GM18499 (cell line): ENCODE data around the gene CFAP46.

Source experiments
- ATAC-seq: cut with Tn5 transposase; IDR thresholded peaks from one replicate; pipeline ENCODE4 v1.9.1; 2021; ENCODE audit warnings: moderate number of reproducible peaks; ENCODE audit not compliant: insufficient read depth, unreplicated experiment

CFAP46 gene

DNA sequence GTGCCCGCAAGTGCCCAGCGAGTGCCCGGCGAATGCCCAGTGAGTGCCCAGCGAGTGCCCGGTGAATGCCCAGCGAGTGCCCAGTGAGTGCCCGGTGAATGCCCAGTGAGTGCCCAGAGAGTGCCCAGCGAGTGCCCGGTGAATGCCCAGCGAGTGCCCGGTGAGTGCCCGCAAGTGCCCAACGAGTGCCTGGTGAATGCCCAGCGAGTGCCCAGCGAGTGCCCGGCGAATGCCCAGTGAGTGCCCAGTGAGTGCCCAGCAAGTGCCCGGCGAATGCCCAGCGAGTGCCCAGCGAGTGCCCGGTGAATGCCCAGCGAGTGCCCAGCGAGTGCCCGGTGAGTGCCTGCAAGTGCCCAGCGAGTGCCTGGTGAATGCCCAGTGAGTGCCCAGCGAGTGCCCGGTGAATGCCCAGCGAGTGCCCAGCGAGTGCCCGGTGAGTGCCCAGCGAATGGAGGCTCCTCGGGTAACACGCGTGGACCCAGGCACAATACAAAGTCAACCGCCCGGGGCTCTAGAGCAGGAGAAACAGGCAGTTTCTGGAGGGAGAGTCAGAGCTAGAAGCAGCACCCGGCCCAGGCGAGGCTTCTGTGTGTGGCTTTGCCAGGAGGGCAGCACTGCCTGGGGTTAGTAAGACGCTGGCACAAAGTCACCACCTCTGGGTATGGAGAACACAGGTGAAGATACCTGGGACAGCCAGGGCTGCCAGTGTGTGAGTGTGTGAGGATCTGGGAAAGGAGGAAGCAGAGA, 38.2 kb upstream of the CFAP46 start:
- no peak for ATAC-seq

DNA sequence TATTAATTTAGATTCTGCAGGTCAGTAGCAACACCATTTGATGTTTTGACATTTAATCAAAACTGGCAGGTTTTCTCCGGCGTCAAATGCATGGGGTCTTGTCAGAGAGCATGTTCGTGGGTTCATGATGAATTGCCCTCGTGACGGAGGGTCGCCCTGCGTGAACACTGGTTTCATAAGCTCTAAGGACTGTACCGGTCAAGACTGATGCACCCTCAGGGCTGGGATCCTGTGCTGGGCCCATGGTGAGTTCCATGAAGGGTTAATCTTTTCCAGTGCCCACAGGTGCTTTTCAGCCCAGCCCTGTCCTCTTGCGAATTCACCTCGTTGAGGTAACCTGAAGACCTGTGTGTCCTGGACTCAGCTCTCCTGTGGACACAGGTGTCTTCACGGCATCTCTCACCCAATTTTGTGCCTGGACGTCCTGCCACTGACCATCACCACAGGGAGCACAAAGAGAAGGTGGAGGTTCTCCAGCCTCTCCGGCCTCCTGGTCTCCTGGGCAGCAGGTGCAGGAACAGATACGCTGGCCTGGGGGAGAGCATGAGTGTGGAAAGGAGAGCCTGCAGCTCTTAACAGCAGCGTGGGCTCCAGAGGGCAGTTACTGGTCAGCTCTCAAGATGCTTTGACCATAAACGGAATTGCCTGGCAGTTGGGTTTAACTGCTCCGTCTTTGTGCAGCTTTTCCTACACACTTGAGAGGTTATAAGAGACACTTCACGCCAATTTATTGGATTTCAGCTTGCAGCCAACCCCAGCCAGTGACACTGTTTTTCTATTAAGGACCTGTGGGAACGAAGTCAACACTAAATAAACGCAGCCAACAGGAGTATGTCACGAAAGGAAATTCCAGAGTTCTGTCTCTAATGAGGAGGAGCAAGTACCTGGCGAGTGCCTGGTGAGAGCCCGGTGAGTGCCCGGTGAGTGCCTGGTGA, 37.4 kb upstream of the CFAP46 start:
- ATAC-seq: no peak

DNA sequence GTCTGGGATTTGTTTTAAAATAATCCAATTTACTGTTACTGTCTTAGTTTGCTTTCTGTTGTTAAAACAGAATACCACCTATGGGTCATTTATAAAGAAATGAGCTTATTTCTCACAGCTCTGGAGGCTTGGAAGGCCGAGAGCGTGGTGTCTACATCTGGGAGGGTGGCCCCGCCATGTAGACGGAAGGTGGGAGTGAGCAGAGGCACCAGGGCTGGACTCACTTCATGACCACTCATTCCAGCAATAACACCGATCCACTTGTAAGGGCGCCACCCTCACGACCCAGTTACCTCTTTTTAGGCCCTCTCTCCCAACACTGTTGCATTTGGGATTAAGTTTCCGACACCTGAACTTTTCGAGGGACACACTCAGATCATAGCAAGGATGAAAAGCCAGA, 36.2 kb upstream of the CFAP46 start:
- no peak for ATAC-seq

DNA sequence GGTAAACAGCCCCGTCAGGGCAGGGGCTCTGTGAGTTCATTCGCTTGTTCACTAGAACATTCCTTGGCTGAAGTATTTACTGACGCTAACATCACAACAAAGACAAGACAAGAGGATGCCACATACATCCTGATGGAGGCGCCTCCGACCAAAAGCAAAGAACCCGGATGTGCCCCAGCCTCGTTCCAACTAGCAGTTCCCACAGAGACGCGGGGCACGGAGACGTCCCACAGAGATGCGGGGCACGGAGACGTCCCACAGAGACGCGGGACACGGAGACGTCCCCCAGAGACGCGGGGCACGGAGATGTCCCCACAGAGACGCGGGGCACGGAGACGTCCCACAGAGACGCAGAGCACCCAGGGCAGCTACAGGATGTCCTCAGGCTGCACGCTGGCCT, 35.4 kb upstream of the CFAP46 start:
- no peak for ATAC-seq

DNA sequence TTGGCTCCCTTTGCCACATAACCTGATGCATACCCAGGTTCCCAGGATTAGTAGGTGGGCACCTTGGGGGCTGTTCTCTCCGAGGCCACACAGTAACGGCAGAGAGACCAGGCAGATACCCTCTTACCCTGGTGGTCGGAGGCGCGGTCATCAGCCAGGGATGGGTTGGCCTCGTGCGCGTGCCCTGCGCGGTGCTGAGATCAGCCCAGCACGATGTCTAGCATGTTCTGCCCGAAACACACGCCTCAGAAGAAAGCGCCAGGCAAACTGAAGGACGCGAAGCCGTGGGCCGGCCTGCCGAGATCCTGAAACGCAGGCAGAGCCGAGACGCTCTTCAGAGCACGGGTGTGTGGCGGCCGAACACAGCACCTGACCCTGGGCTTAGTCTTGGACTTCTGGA, 34.7 kb upstream of the CFAP46 start:
- ATAC-seq: no peak

DNA sequence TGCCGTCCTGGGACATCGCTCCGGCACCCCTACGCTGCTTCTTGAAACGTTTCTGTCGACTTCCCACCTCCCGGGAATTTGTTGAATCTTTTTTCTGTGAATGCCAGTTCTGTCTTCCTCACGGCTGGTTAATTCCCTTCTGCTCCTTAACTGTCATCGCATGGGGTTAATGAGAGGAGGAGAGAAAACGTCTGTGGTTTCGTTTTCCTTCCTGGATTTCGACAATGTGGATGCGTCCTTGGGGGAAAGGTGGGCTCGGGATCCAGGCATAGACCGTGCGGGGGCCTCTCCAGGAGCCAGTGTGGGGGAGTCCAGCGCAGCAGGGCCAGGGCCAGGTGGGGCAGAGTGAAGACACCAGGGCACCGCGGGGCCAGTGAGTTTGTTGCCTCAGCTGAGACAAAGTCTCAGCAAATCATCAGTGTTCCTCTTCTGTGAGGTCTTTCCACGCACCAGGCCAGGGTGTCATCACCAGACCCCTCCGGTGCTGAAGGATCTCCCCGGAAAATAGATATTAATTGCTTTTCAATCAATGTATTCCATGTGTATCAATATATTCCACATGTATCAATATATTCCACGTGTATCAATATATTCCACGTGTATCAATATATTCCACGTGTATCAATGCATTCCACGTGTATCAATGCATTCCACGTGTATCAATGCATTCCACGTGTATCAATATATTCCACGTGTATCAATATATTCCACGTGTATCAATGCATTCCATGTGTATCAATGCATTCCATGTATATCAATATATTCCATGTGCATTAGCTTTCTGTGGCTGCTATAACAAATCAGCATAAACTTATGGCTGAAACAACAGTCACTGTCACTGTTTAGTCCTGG, 33.7 kb upstream of the CFAP46 start:
- ATAC-seq: no peak

DNA sequence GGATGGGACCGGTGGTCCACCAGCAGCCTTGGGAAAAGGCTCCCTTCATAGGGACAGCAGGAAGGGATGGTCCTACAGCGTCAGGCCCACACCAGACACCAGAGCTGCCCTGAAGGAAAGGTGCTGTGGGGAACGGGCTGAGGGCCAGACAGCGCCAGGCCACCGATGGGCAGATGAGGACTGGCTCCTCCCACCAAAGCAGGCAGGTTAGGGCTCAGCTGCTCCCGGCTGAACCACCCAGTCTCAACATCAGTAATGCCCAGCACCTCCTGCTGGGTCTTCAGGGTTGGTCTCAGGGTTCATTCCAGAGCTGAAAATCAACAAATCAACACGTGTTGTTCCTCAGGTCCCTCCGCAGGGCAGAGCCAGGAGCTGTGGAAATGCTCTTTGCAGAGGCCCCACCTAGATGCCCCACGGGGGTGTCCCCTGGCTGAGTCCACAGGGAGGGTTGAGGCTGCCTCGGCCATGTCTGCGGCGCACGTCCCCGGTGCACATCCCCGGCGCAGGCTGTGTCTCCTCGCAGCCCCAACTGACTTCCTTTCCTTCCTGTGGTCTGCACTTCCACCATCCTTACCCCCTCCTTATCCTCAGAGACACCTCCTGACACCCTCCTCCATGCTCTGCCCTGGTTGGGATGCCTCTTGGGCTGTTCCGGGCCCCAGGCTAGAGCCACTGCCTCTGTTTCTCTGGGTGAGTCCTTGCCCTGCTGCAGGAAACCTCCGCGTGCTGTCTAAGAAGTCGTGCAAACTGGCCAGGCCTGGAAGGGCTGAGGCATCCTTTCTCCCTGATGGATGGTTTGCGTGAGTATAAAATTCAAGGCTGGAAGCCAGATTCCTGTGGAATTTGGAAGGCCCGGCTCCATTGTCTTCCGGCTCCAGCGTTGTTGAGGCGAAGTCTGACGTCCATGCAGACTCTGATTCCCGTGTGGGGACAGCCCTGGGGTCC, 32.8 kb upstream of the CFAP46 start:
- ATAC-seq: no peak

DNA sequence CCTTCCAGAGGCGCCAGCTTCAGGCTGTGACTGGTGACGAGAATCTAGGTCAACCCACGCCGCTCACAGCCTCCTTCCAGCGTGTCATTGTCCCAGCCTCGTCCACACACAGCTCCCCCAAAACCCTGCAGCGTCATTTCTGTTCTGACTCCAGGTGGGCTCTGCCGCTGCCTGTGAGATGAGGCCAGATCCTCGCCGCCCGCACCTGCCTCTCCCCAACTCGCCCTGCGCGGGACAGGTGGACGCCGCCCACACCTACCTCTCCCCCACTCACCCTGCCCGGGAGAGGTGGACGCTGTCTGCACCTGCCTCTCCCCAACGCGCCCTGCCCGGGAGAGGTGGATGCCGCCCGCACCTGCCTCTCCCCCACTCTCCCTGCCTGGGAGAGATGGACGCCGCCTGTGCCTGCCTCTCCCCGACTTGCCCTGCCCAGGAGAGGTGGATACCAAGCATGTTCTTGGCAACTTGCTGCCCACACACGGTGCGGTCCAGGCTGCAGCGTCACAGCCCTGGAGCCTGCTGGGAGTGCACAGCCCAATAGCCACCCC, 32.0 kb upstream of the CFAP46 start:
- no peak for ATAC-seq

DNA sequence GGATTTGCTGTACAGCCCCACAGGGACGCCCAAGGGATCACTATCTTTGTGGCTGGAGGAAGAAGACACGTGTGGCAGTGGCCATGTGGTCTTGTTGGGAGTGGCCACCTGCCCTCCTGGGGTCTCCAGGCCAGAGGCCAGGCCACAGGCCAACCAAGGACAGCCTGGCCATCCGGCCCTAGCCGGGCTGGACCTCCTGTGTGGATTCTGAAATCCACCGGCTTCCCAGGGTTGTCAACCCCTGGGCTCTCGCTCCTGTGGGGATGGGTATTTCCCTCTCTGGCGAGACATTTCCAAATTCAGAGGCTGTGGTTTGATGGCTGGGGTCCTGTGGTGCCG, 31.5 kb upstream of the CFAP46 start:
- ATAC-seq: no peak

DNA sequence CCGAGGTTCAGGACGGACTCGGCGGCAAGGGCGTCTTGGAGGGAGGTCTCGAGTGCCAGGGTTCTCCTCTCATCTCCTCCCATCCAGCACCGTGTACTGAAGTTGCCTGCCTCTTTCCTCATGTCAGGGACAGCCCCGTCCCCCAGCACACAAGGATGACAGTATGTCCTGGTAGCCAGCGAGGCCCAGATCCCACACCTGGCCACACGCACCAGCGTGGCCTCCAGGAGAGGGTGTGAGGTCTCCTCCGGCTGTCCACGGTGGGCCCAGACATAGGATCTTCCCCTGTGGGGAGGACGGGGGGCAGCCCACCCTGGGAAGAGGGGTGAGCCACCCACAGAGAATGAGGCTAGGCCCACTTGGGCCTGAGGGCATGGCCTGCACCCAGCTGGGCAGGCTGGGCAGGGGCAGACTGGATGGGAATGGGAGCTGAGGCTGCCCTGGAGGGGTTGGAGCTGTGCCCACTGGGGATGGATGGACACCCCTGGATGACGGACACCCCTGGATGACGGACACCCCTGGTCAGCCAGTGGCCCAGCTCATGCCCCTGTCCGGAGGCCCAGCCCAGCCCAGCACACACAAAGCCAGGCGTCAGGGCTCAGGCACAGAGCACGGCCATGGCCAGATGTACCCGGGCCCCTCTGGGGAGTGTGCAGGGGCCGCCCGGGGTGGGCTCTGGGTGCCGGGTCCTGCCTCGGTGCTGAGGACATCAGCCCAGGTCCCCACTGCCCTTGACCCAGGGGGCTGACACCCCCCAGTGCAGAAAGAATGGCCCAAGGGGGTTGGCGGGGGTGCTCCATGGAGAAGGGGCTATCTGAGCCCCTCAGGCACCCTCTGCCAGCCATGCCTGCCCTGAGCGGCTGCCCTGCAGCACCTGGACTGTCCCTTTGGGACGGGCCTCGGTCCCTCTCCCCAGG, 30.9 kb upstream of the CFAP46 start:
- ATAC-seq: no peak

DNA sequence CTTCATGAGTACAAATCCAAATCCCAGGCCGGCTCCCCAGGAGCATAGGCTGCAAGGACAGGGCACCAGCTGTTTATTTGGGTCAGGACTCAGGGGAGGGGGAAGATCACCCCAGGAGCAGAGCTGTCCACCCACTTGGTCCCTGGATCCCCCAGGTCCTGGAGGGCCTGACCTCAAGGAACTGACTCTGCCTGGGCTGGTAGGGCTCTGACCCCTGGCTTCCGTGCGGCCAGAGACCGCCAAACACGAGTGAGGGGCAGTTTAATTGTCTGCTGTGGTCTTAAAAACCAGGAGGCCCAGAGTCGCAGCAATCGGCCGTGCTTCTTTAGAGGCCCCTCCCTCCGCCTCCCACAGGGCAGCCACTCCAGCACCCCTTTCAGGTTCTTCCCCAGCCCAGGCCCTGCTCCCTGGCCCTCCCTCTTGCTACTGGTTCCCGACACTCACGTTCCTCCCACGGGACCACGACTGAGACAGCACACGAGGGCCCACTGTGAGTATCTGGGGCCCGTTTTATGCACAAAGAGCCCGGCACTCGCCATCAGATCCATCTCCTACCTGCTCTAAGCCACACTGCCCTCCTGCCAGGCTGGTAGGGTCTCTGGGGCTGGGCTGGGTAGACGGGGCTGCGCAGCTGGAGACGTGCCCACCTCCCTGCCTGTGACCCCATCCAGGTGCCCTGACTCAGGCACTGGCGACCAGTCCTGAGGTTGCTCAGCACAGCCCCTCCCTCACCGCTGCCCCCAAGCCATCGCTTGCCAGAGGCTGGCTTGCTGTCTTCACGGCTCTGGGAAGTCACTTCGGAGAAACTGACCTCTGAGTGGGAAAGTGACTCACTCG, 30.0 kb upstream of the CFAP46 start:
- ATAC-seq: no peak

DNA sequence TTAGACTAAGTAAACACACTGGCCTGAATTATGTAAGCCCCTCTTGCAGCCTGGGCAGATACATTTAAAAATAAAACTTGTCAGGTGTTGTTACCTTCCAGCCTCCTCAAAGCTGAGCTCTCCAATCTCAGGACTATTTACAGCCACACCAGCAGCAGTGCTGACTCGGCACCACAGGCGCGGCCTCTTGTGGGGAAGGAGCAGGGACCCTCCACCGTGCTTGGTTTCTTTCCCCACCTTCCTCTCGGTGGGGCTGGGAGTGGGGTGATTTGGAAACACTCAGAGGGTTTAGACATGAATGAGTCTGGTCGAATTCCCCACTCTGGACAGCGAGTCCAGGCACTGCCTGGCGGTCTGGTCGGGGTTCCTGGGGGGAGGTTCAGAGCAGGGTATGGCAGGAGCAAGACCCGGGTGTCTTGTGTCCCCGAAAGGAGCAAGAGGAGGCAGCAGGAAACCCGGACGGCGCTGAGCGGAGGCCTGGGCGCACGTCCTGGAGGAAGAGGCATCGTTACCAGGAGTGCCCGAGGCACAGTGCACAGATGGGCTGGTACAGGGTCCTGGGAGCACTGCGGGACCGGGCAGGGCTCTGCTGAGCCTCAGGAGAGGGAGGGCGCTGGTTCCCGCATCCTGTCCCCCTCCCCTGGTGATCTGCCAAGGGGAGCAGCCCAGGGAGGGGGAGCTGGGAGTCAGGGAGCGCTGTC, 29.2 kb upstream of the CFAP46 start:
- no peak for ATAC-seq

DNA sequence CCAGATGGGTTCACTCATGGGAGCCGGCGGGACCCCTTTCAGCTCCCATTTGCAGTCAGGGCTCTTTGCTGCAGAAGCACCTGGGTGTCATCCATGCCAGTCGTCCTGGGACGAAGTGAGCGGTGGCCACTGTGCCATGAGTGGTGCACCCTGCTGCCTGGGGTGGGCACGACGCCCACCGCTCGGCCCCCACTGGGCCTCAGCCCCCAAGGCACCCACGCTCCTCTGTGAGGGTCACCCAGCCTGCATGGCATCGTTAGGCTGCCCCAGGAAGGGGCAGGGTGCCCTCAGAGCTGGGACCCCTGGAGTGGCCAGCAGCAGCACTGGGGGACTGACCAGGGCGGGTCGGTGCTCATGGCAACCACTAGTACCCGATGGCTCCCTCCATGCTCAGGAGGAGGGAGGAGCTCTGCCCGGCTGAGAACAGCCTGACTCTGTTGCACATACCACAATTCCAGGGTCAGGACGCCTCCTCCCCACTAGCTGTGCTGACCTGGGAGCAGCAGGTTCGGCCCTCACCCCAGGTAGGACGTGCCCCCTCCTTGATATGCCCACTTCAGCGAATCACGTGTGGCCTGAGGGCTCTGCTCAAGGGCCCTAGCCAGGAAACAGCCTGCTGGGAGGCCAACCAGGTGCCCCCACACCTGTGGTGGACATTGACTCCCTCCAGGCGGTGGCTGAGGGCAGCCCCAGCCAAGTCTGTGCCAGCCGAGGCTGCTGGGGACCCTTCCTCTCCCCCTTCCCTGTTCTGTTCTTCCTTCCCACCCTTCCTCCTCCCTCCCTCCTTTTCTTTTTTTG, 28.5 kb upstream of the CFAP46 start:
- no peak for ATAC-seq

DNA sequence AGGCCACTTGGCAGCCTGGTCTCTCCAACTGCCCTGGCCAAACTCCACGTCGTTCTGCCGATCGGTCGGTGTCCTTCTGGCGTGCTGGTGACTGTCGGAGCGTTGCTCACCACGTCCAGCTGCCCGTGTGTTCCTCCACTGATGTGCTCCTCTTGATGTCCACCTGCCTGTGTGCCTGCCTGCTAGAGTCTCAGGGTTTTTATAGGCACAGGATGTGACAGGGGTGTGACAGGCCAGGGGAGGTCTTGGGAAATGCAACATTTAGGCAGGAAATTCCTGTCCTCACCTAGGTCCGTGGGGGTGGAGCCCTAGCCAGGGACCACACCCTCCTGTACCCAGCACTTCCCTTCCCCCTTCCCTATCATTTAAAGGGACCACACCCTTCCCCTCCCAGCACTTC, 25.2 kb upstream of the CFAP46 start:
- no peak for ATAC-seq

DNA sequence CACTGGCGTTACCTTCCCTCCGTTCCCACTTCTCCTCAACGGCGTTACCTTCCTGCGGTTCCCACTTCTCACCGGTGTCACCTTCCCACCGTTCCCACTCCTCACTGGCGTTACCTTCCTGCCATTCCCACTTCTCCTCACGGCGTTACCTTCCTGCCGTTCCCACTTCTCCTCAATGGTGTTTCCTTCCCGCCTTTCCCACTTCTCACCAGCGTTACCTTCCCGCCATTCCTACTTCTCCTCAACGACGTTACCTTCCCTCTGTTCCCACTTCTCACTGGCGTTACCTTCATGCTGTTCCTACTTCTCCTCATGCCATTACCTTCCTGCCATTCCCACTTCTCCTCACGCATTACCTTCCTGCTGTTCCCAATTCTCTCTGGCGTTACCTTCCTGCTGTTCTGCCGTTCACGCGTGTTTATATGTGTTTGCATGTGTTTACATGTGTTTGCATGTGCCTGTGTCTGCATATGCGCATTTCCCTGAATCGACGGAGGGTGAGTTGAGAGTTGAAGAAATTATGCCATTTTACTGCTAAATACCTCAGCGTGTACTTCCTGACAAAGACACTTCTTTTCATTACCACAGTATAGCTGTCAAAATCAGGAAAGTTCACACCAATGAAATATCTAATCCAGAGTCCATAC, 23.2 kb upstream of the CFAP46 start:
- ATAC-seq: no peak
